Activated CD4-positive, alpha-beta T cell treated with anti-CD3 and anti-CD28 coated beads, Interleukin-2, Interleukin-6, amounts not matched to agents 100 ng/mL and 50 ng/mL, durations not matched to agents 16 hours and 8 hours (primary cell): ENCODE measurements around the gene MOXD1.
"Not testable (repeated sequence)": the region's sequence is repeated elsewhere in the genome, so short reads cannot be mapped to it uniquely, and the experiment has no call there.

Experiments
- DNase-seq: peaks from one replicate; pipeline ENCODE4 v3.0.0-alpha.2; 2020

Gene MOXD1

DNA sequence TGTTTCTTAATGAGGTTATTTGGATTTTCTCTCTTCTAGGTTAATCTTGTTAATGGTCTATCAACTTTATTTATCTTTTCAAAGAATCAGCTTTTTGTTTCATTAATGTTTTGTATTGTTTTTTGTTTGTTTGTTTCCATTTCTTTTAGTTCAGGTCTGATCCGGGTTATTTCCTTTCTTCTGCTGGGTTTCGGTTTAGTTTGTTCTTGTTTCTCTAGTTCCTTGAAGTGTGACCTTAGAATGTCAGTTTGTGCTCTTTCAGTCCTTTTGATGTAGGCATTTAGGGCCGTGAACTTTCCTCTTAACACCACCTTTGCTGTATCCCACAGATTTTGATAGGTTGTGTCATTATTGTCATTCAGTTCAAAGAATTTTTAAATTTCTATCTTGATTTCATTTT, 49.3 kb downstream of the MOXD1 start:
- DNase-seq: not testable (repeated sequence)

- DNase-seq: no peak
Measured at GRCh38 chr6:132348231-132348630, 53.0 kb downstream of the MOXD1 start.

GRCh38 chr6:132344811-132345210, 56.5 kb downstream of the MOXD1 start:
- DNase-seq: no peak

GRCh38 chr6:132341646-132342045, 59.6 kb downstream of the MOXD1 start:
- no peak for DNase-seq

GRCh38 chr6:132334521-132334885, 66.8 kb downstream of the MOXD1 start:
- DNase-seq: no peak

DNA sequence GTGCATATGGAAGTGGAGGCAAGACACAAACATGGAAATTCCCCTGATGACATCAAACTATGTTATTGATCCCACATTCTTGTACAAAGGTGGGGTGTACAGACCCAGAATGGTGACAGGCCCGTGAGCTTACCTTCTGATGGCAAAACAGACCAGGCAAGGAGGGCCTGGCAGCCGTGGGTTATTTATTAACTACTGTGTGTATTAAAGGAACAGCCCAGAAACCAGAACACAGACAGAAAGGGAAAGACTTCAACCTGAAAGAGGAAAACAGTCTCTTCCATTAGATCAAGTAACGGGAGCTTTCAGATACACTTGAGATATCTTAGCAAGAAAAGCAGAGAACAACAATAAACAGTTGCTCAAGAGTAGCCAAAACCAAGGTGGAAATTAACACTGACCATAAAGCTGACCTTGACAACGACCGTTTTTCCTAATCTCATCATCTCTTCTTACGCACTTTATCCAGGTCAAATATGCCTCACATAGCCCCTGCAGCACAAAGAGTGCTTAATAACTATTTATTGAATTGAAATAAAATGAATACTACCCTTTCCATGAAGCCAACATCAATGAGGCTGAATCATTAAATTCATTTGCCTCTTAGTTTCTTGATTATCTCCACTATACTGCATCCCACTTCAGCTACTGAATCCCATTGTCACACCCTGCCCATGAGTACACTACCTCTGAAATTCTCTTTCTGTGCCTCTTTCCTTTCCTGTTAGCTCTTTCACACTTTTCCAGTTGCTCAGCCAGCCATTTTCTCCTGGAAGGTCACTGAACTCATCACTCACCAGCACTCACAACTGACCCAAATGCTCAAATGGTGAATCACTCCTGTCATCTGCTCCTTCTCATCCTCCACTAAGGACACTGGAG, 67.4 kb downstream of the MOXD1 start:
- no peak for DNase-seq

DNA sequence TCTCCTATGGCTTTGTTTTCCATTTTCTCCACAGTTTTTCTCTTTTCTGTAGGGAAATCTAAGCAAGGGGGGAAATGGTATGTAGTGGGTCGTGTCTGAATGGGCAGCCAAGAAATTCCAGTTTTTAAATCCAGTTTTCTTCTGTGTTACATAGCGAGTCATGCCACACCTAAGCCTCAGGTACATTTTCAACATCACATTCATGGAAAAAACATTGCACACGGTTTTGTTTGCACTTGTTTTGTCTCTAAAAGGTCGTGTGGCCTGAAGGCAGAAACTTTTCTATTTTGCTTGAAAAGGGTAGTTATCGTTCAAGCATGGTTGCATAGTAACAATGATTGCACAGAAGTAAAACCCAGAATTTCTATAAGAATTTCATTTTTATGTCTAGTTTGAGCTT, 70.5 kb downstream of the MOXD1 start:
- no peak for DNase-seq

DNA sequence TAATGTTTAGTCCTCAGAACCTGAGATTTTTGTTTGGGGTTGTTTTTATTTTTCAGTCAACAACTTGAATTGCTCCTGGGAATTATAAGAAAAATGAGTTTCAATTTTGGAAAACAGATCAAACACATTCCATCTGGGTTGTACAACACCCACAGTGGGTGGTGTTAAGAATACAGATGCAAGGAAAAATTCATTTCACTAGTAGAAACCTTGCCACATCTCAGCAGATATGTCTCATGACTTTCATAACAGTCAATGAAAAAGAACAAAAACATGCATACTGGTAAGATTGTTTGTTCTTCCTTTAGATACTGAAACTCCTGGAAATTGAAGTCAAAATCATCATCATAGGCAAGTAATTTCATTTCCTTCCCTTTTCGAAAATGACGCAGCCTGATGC, 78.9 kb downstream of the MOXD1 start:
- DNase-seq: no peak

GRCh38 chr6:132320007-132320406, 81.3 kb downstream of the MOXD1 start:
- DNase-seq: no peak

GRCh38 chr6:132316970-132317369, 84.3 kb downstream of the MOXD1 start:
- no peak for DNase-seq

GRCh38 chr6:132314432-132314831, 86.8 kb downstream of the MOXD1 start:
- no peak for DNase-seq

- no peak for DNase-seq
Measured at GRCh38 chr6:132310921-132311320, 90.4 kb downstream of the MOXD1 start.

- not testable (repeated sequence) for DNase-seq
Measured at GRCh38 chr6:132310151-132310550, 91.1 kb downstream of the MOXD1 start.

DNA sequence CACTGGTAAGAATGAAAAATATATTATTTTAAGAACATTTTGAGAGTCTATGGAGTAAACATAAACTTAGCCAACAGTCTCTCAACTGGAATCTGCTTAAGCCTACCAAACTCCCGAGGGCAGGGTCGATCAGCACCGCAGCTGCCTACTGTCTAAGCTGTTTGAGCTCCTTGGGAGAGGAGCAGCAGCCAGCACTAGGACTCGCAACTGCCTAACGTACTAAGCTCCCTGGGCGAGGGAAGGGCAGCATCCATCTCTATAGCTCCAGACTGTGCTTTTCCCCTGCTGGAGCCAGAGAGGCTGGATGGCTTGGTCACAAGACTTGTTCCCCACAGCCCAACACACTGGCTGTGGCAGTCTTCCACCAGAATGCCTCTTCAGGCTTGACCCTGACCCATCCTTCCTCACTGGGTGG, 96.4 kb downstream of the MOXD1 start:
- no peak for DNase-seq

DNA sequence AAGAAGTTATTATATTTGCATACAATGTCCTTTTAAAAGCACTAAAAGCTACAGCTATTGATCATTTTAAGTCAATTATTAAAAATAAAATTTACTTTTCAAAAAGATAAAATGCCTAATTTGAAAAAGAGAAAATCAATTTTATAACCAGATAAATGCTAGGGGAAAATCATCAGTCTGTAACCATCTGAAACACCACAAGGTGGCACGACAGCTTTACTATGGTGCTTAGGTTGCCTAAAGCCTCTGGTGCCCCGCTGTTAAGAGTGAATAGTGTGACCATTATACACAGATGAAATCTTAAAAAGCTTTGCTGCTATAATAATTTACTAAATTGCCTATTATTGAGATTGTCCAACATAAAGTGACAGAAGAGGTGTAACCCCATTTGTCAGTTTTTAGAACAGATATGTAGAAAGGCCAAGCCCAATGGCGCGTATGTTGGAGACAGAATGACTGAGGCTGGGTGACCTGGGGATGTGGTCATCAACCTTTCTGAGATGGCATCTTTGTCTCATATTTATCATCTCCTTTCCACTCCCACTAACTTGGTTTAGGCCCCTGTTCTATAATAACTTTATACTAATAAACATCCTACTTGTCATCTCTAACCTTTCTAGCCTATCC, 100.8 kb downstream of the MOXD1 start:
- peak; percentile 24 for DNase-seq

GRCh38 chr6:132298344-132298949, 102.8 kb downstream of the MOXD1 start:
- peak; percentile 37 for DNase-seq

GRCh38 chr6:132289756-132290155, 111.5 kb downstream of the MOXD1 start:
- DNase-seq: no peak

DNA sequence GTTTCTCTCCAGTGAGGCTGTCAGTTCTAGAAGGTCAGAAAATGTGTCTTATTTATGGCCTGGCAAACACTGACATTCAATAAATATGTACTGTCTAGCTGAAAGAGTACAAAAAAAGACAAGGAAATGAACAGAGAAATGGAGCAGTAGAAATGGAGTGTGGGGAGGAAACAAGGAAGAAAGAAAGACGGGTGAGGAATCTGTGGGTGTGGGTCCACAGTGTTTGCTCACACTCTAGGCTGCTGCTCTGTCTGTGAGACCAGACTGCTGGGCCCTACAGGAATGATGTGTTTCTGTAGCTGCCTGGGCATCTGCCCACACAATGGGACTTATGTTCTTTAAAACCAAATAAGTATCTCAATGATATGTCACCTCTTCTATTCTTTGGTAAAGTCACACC, 114.2 kb downstream of the MOXD1 start:
- no peak for DNase-seq

DNA sequence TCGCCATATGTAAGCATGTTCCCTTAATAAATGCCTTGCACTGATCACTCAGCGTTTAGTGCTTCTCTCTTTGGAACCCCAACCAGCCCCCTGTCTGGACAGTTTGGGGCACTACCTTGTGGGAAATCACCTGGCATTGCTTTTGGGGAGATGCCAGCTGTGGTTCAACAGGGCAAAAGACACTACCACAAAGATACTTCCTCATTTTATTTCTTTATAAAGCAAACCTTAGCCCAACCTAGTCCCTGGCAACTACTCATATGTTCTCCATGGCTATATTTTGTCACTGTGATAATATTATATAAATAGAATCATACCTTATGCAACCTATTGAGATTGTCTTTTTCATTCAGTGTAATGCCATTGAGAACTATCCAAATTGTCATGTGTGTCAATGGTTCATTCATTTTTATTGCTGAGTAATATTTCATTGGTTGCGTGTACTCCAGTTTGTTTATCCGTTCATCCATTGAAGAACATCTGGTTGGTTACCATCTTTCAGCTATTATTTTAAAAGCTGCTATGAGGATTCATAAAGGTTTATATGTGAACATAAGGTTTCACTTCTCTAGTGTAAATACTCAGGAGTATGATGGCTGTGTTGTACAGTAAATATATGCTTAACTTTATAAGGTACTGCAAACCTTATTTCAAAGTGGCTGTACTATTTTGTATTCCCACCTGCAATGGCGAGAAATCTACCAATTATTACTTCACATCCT, 114.8 kb downstream of the MOXD1 start:
- DNase-seq: no peak

DNA sequence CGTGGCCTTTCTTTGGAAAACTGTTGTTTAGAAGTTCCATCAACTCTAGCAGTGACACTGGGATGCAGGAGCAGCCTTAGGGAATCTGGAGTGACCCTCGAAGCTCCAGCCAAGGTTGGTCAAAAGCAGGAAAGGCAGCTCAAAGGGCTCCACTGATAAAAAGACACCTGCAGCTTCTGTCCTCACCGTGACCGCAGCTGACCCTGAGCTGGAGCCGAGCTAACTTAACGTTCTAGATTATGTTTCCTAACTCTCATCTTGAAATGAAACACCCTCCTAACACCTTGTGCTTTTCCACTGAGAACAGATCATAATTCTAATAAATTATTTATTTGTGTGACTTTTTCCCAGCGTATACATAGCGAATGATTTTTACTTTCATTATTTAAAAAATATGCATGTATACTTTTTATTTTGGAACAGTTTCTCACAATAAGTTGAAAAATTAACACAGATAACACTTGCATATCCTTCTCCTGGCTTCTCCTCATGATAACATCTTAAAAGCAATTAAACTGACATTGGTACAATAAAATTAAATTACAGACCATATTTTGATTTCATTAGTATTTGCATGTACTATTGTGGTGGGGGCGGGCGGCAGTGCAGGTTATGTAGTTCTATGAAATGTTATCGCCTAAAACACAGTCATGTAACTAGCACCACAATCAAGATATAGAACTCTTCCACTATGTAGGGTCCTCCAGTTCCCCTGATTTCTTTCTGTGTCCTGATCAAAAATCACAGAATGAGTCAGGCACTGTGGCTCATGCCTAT, 116.1 kb downstream of the MOXD1 start:
- no peak for DNase-seq

- DNase-seq: no peak
Measured at GRCh38 chr6:132282696-132283095, 118.6 kb downstream of the MOXD1 start.

DNA sequence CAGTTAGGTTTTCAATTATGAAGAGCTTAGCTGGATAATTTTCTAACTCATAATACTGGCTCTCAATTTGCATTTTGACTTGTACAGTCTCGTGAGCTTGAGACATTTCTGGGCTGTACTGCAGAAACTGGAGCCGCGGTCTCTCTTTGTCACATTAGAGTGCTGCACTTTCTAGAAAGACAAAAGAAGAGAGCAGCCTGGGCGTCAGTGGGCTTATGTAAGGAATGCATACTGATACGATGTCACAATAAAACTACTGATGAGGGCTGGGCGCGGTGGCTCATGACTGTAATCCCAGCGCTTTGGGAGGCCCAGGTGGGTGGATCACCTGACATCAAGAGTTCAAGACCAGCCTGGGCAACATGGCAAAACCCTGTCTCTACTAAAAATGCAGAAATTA, 120.8 kb downstream of the MOXD1 start:
- DNase-seq: no peak
